GM21576 (cell line): ENCODE results near the gene PRDX2.

Source experiments
- ATAC-seq: cut with Tn5 transposase; IDR thresholded peaks from one replicate; pipeline ENCODE4 v1.9.1; 2021; ENCODE audit warnings: mild to moderate bottlenecking, moderate library complexity; ENCODE audit not compliant: unreplicated experiment

The PRDX2 gene

GRCh38 chr19:12756150-12756883 lies 45.3 kb downstream of the PRDX2 start:
- ATAC-seq, result no peak

- ATAC-seq, result no peak
Measured at GRCh38 chr19:12754465-12755196, 47.0 kb downstream of the PRDX2 start.

- no peak for ATAC-seq
Measured at GRCh38 chr19:12752056-12752781, 49.4 kb downstream of the PRDX2 start.

- ATAC-seq, result no peak
Measured at GRCh38 chr19:12751635-12752034, 50.0 kb downstream of the PRDX2 start, which contains the start of gene BEST2. BEST2 (plus strand) TSS chr19:12751791; CDS start chr19:12752593, 802 bp downstream.

- ATAC-seq, result no peak
Measured at GRCh38 chr19:12750851-12751250, 50.7 kb downstream of the PRDX2 start.

- no peak for ATAC-seq
Measured at GRCh38 chr19:12749938-12750521, 51.6 kb downstream of the PRDX2 start.

GRCh38 chr19:12748489-12748888 lies 53.1 kb downstream of the PRDX2 start:
- no peak for ATAC-seq
